ENCODE data around the gene PLXNA4. TPM values are rescaled to one million over a fixed set of nuclear protein-coding genes. Genes with fewer than 3 reads are reported as not detected.

PLXNA4 gene
- total and polyA plus RNA-seq, 2 donors (not counting 1 experiment from before 2014, with no cell fraction given) = not detected

DNA sequence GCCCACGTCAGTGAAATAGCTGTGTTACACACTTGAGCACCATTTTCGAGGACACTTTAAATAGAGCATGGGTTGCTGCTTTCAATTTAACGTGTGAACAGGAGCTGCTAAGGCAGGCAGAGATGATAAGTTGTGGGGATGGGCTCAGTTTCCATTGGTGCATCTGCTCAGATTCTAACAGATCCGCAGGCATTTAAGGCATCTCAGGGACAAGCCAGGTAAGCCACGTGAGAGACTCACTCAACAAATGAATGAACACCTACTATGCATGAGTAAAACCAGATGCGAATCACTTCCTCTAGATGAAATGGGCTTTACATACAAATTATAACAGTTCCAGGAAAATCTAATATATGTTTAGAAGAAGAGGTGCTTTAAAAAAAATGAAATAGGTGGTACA is 34.6 kb downstream of the PLXNA4 start:
- no peak overlapping the region for H3K27ac ChIP-seq (ENCODE audit: low read length in 2 of 2)
- Mint-ChIP-seq H3K27ac (no peak overlapping the region), H3K9me3 (ENCODE audit: insufficient read depth) (no peaks in the 10 kb centered on the region), H3K27me3 (no peaks in the 10 kb centered on the region), H3K4me3 (no peak overlapping the region), H3K4me1 (no peaks in the 10 kb centered on the region)
- no peaks in the 10 kb centered on the region for H3K27me3 ChIP-seq (replicated peaks in 1 of 4; ENCODE audit: control extremely low read depth in 1 of 4, control insufficient read depth in 3 of 4, insufficient read depth in 4 of 4, low read length in 3 of 4)
- DNase-seq (no peak), ATAC-seq (ENCODE audit: low read depth) (no peak)
- POLR2A ChIA-PET = no interaction called here
- no peaks in the 10 kb centered on the region for H4K20me1 ChIP-seq (ENCODE audit: control insufficient read depth, insufficient read depth, low read length, poor library complexity, severe bottlenecking)
- H3K36me3 ChIP-seq (replicated peaks in 1 of 2; ENCODE audit: control extremely low read depth in 1 of 2, control insufficient read depth in 1 of 2, extremely low read depth in 1 of 2, insufficient read depth in 2 of 2, low read length in 1 of 2) = no peaks in the 10 kb centered on the region
- WGBS (ENCODE audit: insufficient coverage) = 100% methylated on average over 1 of the region's 6 CpGs
- no peak overlapping the region for H3K4me3 ChIP-seq (ENCODE audit: control extremely low read depth in 1 of 5, extremely low read depth in 1 of 5, insufficient read depth in 1 of 5, low read depth in 2 of 5, low read length in 4 of 5)
- intact Hi-C loops (cut with micrococcal nuclease) = no loop called here
- H3K4me2 ChIP-seq (replicated peaks; ENCODE audit: low read depth, low read length, poor library complexity, severe bottlenecking) = no peak overlapping the region
- CTCF ChIA-PET = no interaction called here
- TF ChIP-seq, protein P1, sequence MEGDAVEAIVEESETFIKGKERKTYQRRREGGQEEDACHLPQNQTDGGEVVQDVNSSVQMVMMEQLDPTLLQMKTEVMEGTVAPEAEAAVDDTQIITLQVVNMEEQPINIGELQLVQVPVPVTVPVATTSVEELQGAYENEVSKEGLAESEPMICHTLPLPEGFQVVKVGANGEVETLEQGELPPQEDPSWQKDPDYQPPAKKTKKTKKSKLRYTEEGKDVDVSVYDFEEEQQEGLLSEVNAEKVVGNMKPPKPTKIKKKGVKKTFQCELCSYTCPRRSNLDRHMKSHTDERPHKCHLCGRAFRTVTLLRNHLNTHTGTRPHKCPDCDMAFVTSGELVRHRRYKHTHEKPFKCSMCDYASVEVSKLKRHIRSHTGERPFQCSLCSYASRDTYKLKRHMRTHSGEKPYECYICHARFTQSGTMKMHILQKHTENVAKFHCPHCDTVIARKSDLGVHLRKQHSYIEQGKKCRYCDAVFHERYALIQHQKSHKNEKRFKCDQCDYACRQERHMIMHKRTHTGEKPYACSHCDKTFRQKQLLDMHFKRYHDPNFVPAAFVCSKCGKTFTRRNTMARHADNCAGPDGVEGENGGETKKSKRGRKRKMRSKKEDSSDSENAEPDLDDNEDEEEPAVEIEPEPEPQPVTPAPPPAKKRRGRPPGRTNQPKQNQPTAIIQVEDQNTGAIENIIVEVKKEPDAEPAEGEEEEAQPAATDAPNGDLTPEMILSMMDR (IDR thresholded peaks at IDR 0.05) = no peak
- no peak for TF ChIP-seq EZH2 (IDR thresholded peaks at IDR 0.05; ENCODE audit: borderline replicate concordance, insufficient read depth, low read depth, low read length, poor library complexity, severe bottlenecking)
- no peak overlapping the region for H3K9ac ChIP-seq (ENCODE audit: low read length)
- H3K9me3 ChIP-seq (ENCODE audit: control extremely low read depth in 1 of 3, control insufficient read depth in 2 of 3, insufficient read depth in 1 of 3, low read length in 2 of 3) = no peaks in the 10 kb centered on the region
- H2AFZ ChIP-seq (ENCODE audit: insufficient read depth, low read depth, low read length, poor library complexity, severe bottlenecking) = no peak overlapping the region
- no peaks in the 10 kb centered on the region for H3K4me1 ChIP-seq (ENCODE audit: control insufficient read depth in 2 of 2, insufficient read depth in 2 of 2, low read length in 2 of 2)
- H3K79me2 ChIP-seq (ENCODE audit: control insufficient read depth, insufficient read depth, low read length) = no peaks in the 10 kb centered on the region

DNA sequence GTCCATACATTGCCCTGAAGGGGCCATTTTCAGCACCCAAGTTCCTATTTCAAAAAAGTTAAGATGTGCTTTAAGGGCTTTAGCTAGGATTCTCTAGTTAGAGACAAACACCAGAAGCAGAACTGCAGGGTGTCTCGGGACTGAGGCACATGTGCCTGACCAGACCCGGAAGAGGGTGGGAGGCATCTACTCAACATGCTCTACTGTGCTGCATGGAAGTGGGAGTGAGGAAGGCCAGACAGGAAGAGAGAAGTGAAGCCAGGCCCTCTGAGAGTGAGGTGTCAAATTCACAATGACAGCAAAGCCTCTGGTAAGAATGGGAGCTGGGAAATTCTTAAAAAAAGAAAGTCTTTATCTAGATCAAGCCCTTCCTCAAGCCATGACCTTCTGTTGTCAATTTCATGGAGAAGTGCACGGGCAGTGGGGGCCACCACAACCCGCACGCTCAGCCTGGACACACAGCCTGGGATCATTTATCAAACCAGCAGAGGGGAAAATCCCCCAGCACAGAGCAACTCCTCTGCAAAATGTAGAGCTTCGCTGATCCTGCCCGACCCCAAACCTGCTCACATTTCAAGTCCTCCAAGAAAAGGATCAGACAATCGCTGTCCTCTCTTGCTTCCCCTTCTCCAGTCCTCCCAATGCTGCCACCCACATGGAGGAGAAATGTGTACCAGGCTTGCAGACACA is 38.7 kb downstream of the PLXNA4 start:
- Histone ChIP-seq H3K4me3 (ENCODE audit: control extremely low read depth in 1 of 5, extremely low read depth in 1 of 5, insufficient read depth in 1 of 5, low read depth in 2 of 5, low read length in 4 of 5) (no peak overlapping the region), H3K9me3 (ENCODE audit: control extremely low read depth in 1 of 3, control insufficient read depth in 2 of 3, insufficient read depth in 1 of 3, low read length in 2 of 3) (no peaks in the 10 kb centered on the region), H3K79me2 (ENCODE audit: control insufficient read depth, insufficient read depth, low read length) (no peaks in the 10 kb centered on the region), H3K27ac (ENCODE audit: low read length in 2 of 2) (no peak overlapping the region), H3K27me3 (replicated peaks in 1 of 4; ENCODE audit: control extremely low read depth in 1 of 4, control insufficient read depth in 3 of 4, insufficient read depth in 4 of 4, low read length in 3 of 4) (no peaks in the 10 kb centered on the region), H3K9ac (ENCODE audit: low read length) (no peak overlapping the region), H4K20me1 (ENCODE audit: control insufficient read depth, insufficient read depth, low read length, poor library complexity, severe bottlenecking) (no peaks in the 10 kb centered on the region), H3K36me3 (replicated peaks in 1 of 2; ENCODE audit: control extremely low read depth in 1 of 2, control insufficient read depth in 1 of 2, extremely low read depth in 1 of 2, insufficient read depth in 2 of 2, low read length in 1 of 2) (no peaks in the 10 kb centered on the region), H2AFZ (ENCODE audit: insufficient read depth, low read depth, low read length, poor library complexity, severe bottlenecking) (no peak overlapping the region), H3K4me1 (ENCODE audit: control insufficient read depth in 2 of 2, insufficient read depth in 2 of 2, low read length in 2 of 2) (no peaks in the 10 kb centered on the region), H3K4me2 (replicated peaks; ENCODE audit: low read depth, low read length, poor library complexity, severe bottlenecking) (no peak overlapping the region)
- H3K9me3 Mint-ChIP-seq (ENCODE audit: insufficient read depth) = no peaks in the 10 kb centered on the region
- no peak overlapping the region for H3K4me3 Mint-ChIP-seq
- TF ChIP-seq, protein P1 (IDR thresholded peaks at IDR 0.05) = no peak
- no peak for TF ChIP-seq EZH2 (IDR thresholded peaks at IDR 0.05; ENCODE audit: borderline replicate concordance, insufficient read depth, low read depth, low read length, poor library complexity, severe bottlenecking)
- H3K27me3 Mint-ChIP-seq = no peaks in the 10 kb centered on the region
- WGBS (ENCODE audit: insufficient coverage) = 78% methylated on average over 8 of the region's 8 CpGs
- no peaks in the 10 kb centered on the region for H3K4me1 Mint-ChIP-seq
- CTCF ChIA-PET = no interaction called here
- ATAC-seq (ENCODE audit: low read depth) (no peak), DNase-seq (no peak)
- POLR2A ChIA-PET = no interaction called here
- intact Hi-C loops (cut with micrococcal nuclease) = no loop called here
- no peak overlapping the region for H3K27ac Mint-ChIP-seq

All from B cell (primary cell).